Stimulated activated CD8-positive, alpha-beta memory T cell treated with anti-CD3 and anti-CD28 coated beads, Interleukin-4, amount 100 ng/mL, for 4 hours (primary cell): Measurements from ENCODE around the gene ASTN2.
"Not testable (repeated sequence)": the region's sequence is repeated elsewhere in the genome, so short reads cannot be mapped to it uniquely, and the experiment has no call there.

ENCODE experiments used
- DNase-seq, 2 donors: peaks; one replicate each; pipeline ENCODE4 v3.0.0-alpha.2; 2020; ENCODE audit warnings: low read depth in 2 of 2, low spot score in 1 of 2

Gene ASTN2

DNA sequence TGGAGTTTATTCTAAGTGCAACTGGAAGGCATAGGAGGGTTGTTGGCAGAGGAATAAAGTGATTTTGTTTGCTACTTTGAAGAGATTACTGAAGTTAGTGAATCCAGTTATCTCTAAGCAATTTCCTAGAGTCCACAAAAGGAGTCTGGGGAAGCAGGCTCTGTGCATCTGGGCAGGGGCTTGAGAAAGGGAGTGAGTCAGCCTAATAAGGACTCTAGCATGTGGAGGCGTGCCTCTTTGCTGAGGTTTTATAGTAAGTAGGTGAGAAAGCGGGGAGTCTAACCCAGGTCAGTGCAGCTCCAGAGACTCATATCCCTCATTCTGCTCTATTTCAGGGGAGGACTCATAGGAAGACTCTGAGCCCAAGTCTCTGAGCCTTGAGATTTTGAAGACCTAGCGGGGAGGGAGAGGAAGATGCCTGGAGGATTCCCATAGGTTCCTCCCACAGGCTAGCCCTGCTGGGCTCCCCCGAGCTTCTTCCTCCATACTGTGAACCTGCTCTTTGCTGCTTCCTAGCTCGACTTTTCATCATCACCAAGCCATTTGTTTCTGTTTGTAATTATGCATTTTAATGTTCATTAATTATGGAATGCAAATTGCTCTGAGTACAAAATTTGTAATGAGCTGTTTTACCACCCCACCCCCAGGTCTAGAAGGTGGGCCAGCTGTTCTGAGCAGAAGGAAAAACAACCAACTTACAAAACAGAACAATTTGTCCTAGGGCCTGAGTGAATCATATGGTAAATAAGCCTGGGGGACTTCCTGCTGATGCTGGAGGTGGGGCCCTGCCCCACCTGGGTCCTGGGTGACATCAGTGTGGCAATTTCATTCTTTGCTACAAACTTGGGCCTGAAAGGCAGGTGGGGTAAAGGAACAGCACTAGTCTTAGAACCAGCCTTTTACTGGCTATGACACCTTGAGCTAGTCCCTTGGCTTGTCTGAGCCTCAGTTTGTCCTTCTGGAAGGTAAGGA is 577.6 kb downstream of the ASTN2 start:
- DNase-seq: no peak

DNA sequence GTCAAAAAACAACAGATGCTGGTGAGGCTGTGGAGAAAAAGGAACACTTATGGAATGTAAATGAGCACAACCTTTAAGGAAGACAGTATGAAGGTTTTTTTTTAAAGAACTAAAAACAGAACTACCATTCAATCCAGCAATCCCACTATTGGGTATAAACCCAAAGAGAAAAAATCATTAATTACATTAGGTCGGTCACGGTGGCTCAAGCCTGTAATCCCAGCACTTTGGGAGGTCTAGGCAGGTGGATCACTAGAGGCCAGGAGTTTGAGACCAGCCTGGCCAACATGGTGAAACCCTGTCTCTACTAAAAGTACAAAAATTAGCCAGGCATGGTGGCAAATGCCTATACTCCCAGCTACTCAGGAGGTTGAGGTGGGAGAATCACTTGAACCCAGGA is 584.5 kb downstream of the ASTN2 start:
- not testable (repeated sequence) for DNase-seq

DNA sequence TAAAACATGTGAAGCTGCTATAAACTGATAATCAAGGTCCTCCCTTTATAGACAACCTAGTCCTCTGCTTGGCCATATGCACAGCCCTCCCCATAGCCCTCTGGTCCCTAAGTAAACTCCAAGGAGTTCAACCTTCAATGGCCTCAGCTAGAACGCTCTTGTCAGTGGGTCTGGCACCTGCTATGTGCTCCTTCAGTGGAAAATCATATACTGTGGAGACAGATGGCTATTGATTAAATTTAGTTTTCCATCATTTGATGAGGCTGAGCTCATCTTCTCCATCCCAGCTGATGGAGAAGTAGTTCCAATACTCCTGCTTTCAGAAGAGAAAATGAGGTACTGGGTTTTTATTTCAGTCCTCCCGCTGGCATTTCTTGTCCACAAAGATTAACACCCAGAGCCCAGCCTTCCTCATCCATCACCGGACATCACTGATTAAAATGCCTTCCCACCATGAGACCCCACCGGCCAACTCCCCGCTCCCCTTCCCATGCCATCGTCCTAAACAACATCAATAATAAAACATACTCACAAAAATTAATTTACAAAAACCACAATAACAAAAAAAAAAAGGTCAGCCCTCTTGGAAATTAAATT is 593.1 kb downstream of the ASTN2 start:
- no peak for DNase-seq

DNA sequence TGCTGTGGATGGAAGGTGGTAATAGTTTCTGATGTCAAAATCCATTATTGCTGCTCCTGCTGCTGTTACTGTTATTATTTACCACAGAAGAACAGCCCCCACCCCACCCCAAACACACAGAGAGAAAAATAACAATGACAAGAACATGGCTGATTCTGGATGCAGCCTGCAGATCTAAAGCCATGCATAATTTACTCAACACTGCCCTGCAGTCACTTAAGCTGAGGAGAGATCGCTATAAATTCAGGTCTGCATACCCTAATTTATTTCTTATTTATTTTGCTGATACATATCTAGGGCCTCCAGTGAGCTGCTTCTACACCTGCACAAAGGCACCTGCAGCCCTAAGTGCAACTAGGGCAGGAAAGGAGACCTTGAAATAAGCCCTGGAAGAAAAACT is 595.7 kb downstream of the ASTN2 start:
- no peak for DNase-seq

DNA sequence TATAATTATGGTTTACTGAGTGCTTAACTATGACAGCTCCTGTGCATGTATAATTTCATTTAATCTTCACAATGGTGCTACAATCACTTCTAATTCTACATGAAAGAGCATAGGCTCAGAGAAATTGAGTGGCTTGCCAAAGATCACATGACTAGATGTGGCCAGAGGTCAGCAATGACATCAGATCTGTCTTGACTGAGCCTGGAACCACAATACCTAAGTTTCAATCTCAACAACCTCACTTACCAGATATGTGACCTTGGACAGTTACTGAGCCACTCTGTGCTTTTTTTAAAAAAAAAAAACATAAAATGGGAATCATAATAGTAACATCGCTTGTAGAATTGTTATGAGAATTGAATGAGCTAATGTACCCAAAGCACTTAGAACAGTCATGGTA is 597.1 kb downstream of the ASTN2 start:
- no peak for DNase-seq

DNA sequence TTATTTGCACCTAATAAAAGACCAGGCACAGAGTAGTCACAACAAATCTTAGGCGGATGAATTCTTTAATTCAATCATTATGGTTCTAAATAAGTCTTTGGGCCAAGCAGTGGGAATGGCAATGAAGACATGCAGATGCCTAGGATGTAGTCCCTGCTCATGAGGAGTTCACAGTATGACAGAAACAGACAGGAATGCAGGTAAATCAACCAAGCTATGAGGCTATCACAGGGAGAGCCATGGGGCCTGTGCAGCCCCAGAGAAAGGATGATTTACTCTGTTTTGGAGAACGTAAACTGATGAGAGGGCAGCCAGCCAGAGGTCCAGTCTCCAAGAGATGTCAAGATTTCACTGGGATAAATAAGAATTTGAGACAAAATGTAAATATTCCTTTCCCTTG is 598.4 kb downstream of the ASTN2 start:
- no peak for DNase-seq

DNA sequence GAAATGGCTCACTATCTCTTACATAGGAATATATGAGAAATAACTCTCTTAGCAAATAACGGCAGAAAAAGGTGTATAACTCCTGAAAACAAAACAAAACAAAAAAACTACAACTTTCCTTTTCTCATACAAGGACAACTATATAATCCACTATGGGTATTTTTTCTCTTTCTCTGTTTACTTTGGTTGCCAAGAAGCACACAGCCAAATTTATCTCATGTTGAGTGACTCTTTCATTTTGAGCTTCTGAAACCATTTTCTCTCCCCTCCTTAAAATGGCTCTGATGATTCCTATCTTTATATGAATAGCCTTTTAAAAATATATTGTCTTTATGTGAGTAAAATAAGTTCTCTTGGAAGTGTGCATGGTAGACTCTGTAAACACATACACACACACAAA is 599.0 kb downstream of the ASTN2 start:
- DNase-seq: no peak

DNA sequence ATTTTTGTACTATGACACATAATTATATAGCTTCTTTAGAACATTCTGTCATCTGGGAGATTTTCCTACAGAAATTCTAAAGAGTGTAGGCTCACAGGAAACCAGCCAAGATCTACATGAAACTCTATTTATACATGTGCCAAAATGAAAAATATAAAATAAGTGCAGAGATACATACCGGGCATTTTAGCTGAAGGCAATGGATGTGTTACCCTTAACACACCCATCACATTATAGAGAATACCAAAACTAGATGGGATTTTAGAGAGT is 601.9 kb downstream of the ASTN2 start:
- DNase-seq: no peak

DNA sequence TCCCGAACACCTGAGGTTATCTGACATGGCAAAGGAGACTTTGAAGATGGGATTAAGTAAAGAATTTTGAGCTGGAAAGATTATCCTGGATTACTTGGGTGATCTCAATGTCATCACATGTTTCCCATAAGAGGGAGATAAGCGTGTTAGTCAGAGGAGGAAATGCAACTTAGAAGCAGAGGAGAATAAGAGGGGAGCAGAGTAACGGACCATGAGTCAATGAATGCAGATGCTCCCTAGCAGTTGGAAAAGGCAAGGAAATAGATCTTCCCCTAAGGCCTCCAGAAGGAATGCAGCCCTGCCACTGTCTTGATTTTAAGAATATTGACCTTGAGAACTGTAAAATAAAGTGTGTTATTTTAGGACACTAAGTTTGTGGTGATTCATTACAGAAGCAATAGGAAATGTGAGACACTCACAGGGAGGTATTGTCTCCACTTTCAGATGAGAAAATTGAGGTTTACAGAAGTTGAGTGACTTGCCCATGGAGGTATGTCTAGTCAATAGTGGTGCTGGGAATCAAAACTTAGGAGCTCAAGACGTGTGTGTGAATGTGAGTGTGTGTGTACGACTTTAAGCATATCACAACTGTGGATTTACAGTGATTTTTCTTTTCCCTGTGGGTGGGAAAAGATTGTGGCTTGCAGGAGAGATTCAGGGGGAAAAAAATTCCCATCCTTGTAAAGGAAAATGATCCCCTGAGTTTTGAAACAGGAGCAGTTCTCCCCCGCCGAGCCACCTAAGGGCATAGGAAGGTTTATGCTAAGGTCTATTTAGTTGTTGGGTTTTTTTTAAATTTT is 602.4 kb downstream of the ASTN2 start:
- DNase-seq: no peak

DNA sequence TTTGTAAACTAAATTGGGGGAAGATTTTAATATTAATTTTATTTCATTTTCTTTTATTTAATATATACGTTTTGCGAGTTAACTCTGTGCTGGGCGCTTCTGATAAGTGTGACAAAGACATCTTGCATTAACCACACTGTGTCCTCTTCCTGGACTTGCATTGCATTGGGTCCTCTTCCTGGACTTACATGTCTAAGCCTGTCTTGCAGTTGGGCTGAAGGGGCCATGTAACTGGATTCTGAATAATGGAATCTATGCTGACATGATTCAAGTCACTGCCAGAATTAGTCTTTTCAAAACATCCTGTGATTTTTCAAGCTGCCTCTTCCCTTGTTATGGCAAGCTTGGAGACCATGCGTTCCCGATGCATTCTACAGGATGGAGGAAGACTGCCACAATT is 605.2 kb downstream of the ASTN2 start:
- no peak for DNase-seq

DNA sequence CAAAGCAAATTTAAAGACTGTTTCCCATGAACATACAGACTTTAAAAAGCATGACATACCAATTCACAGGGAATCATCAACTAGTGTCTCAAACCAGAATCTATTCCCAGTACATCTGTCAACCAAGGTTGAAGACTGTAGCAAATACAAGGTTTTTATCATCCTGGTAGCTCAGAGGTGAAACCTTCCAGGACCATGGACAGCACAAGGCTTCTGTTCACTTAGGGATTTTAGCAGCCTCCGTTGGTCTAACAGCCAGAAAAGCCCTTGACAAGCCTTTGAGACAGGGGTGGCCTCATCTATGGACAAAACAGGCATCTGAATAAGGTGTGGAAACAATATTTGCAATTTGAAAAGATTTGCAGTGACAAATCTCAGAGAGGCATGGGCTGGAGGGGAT is 608.8 kb downstream of the ASTN2 start:
- no peak for DNase-seq

DNA sequence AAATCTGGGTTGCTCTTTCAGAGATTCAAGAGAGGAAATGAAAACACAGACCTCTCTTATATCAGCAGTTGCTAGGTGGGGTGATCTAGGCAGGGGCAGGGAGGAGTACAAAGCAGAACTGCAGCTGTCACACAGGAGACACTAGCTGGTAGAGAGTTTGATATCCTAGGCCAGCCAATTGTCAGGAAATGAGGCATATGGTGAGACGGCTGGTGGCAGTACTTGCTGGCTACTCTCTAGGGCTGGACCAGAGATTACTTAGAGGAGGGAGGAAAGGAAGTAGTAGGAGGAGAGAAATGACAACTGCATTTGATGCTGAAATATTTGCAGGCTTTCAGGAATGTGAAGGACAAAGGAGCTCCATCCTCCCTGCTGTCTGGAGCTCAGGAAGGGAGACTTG is 614.0 kb downstream of the ASTN2 start:
- no peak for DNase-seq

DNA sequence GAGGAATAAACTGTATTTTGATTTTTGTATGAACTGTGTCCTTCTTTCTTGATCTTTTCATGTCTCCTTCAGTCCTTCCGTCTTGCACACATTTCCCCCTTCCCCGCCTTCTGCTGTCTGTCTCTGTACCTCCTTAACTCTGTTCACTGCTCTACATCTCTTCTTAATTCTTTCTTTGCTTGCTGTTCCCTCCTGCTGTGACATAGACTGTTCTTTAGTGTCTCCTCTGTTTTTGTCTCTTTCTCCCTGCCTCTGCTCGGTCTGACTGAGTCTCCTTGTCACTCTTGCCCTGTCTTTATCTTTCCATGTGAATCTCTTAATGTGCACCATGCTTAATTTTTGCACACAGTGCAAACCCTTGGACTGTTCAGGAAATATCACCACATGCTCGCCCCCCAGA is 614.8 kb downstream of the ASTN2 start:
- no peak for DNase-seq

DNA sequence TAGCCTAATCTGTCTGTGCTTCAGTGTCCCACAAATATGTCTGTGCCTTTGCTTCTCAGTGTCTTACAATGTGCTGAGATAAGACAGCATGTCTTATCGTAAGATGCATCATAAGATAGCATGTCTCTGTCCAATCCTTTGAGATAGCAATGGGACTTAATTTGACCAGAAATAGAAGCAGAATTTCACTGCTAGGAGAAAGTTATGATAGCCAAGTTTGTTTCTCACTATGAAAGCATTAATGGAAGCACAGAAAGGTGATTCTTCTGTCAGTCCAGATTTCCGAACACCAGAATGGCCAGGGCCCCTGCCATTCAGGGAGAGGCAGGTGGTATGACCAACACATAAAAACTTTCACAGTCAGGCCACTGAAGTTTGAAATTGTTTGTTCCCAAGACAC is 616.3 kb downstream of the ASTN2 start:
- DNase-seq: no peak

DNA sequence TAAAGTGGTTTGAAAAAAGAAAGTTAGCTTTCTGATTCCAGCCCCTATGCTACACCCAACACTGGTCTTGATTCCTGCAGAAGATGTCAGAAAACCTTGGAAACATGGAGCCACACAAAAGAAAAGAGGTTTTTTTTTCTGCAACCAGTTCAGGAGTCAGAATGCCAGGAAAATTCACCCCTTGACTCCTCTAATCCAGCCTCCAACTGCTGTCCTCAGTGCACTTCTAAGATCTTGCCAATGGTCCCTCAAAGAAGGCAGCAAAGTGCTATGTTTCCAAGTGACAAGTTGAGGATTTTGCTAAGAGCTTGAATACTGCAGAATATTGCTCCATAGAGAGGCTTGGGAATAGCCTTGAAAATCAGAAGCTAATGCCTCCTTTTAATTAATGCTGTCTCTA is 617.6 kb downstream of the ASTN2 start:
- DNase-seq: no peak

DNA sequence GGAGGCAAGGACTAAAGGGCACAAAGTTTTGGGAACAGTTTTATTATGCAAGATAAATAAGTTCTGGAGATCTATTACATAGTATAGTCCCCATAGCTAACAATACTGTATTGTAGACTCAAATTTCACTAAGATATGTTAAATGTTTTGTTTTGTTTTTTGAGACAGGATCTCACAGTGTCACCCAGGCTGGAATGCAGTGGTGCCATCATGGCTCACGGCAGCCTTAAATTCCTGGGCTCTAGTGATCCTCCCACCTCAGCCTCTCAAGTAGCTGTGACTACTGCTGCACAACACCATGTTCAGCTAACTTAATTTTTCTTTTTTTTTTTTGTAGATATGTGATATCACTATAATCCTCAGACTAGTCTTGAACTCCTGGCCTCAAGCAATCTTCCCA is 618.2 kb downstream of the ASTN2 start:
- no peak for DNase-seq

DNA sequence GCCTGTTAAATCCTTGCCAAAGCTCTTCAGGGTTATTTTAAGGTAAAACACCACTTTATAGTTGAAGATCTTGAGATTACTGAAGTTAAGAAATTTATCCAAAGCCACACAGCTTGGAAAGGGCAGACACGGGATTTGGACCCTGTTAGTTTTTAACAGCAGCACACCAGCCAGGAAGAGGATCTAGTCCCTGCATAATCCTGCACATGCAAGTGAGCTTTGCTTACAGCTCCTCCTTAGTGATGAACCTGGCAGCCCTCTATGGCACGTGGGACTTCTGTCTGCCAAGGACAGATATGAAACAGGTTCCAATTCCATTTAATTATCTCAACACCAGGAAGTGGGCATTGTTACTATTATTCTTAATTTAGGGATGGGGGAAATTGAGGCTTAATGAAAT is 619.0 kb downstream of the ASTN2 start:
- DNase-seq: no peak

DNA sequence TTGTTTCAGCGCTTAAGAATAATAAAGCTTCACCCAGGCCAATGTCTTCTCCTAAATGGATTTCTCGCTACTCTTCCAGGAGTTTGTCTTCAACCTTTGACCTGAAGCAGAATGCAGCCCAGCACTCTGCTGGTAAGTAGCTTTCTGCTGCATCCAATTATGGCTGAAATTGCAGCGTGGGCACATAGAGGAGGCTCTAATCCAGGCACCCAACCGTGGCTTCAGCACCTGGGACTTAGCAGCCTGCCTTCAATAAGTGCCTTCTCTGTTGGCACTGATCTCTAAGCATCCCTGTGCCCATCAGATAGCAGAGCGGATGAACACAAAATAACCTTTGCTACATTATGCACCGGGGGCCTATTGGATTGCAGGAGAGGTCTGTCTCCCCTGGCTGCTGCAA is 622.6 kb downstream of the ASTN2 start:
- DNase-seq: no peak

DNA sequence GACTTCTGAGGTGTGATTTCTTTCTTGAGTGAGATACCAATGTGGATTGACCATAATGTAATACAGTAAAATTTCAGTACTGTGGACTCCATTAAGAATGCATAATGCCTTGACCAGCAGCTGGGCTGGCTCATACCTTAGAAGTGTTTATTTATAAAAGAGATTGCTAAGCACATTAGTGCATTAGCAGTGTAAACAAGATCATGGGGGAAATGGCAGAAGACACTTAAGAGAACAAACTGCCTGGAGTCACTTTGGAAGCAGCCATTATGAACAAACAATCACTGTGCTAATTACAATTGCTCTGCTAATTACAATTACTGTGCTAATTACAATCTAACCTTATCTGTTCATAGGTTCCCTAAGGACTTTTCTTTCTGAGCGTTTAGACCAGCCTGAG is 623.5 kb downstream of the ASTN2 start:
- DNase-seq: no peak

DNA sequence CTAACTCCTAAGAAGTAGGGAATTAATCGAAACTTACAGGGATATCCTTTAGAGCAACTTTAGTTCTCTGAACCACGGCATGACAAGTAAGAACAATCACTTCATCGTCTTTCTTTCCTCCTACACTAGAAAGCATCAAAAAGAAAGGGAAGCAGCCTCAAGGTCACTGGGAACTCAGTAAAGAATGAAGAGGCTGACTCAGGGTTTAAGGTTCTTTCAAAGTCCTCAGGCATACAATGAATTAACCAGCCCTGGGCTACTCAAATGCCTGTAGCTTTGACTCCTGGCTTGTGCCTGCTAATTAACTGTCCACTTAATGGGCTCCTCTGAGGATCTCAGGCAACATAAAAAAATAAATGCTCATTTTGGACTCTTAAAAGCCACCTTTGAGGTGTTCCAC is 625.8 kb downstream of the ASTN2 start:
- DNase-seq: no peak

DNA sequence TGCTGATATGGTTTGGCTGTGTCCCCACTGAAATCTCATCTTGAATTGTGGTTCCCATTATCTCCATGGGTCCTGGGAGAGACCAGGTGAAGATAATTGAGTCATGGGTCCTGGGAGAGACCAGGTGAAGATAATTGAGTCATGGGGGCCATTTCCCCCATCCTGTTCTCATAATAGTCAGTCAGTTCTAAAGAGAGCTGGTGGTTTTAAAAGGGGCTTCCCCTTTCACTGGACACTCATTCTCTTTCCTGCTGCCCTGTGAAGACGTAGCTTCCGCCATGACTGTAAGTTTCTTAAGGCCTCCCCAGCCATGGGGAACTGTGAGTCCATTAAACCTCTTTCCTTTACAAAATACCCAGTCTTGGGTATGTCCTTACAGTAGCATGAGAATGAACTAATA is 628.1 kb downstream of the ASTN2 start:
- DNase-seq: no peak

DNA sequence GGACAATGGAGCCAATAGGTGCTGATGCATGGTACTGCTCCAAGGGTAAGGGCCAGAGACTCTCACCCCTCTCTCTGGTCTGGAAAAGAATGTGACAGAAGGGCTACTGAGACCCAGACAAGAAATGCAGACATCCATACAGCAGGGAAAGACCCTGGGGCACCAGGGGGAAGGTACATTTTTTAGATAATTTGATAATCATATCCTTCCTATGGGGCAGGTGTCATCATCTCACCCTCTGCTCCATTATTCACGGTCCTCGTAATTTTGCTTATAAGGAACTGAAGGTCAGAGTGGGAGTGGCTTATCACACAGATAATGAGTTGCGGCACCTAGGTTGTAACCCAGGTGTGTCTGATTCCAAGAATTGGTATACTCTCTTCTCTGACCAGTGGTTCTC is 637.7 kb downstream of the ASTN2 start:
- DNase-seq: no peak
